ENCODE results near the gene CHRM2. TPM values are rescaled to one million over a fixed set of nuclear protein-coding genes. Genes with fewer than 3 reads are reported as not detected.
A peak's percentile ranks its signal among the peaks of the same experiment; 100 is the strongest.

Gene CHRM2
- total RNA-seq, 4 donors from 2014 or later = 6.6 to 29.5 (median 10.7) TPM

DNA sequence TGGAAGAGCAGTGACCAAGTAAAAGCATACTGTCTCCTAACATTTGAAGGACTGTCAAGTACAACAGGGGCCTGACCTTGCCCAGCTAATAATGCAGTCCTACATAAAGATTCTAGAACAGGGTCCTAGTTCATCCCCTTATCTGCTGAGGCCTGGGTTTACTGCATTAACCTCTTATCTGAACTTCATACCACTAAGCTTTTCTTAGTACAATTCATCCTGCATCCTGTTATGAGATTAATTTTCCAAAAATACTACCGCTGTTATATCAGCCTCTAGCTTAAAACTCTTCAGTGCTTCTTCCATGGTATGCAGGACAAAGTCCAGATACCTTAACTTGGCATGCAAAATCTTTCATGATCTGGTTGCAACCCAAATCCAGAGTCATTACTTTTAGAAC is 72.5 kb downstream of the CHRM2 start:
- intact Hi-C loops (cut with DNase I; ENCODE audit: low total_unique reads) = no loop called here
- no peak for TF ChIP-seq POLR2A (IDR thresholded peaks at IDR 0.05)
- no peak for TF ChIP-seq EP300 (IDR thresholded peaks at IDR 0.05; ENCODE audit: low read depth)
- TF ChIP-seq POLR2AphosphoS5 (IDR thresholded peaks at IDR 0.05) = no peak
- TF ChIP-seq, protein P1, sequence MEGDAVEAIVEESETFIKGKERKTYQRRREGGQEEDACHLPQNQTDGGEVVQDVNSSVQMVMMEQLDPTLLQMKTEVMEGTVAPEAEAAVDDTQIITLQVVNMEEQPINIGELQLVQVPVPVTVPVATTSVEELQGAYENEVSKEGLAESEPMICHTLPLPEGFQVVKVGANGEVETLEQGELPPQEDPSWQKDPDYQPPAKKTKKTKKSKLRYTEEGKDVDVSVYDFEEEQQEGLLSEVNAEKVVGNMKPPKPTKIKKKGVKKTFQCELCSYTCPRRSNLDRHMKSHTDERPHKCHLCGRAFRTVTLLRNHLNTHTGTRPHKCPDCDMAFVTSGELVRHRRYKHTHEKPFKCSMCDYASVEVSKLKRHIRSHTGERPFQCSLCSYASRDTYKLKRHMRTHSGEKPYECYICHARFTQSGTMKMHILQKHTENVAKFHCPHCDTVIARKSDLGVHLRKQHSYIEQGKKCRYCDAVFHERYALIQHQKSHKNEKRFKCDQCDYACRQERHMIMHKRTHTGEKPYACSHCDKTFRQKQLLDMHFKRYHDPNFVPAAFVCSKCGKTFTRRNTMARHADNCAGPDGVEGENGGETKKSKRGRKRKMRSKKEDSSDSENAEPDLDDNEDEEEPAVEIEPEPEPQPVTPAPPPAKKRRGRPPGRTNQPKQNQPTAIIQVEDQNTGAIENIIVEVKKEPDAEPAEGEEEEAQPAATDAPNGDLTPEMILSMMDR (IDR thresholded peaks at IDR 0.05) = no peak

DNA sequence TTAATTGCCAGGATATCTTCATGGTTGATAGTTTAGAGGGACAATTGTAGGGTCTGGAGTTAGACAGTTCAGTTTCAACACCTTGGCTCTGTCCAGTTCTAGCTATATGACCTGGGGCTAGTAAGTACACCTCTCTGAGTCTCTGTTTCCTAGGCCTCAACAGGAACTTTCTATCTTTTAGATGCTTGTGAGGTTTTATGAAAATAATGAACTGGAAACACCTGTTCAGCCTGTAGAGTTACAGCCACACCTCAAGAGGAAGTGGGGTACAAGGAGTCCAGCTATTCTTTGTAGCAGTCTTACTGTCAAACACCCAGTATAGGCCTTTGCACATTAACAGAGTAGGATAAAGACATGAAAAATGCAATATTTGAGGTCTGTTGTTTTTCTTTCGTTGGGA is 73.4 kb downstream of the CHRM2 start:
- Histone ChIP-seq H3K27ac (peak overlapping the region in 1 of 4 donors; percentile 67), H3K4me1 (peaks cover 0 to 8% (median 0%) of the 10 kb centered on the region in 4 donors), H3K27me3 (no peaks in the 10 kb centered on the region), H3K36me3 (no peaks in the 10 kb centered on the region), H3K4me3 (no peak overlapping the region), H3K9me3 (no peaks in the 10 kb centered on the region)
- in situ Hi-C loops (cut with MboI; ENCODE audit: low pct_ligation_motif_present in 1 of 4, low pct_unique_long_range_greater_than_20kb in 1 of 4, low sequenced_read_pairs in 3 of 4) = no loop called here
- DNase-seq = no peak
- WGBS, 2 donors (ENCODE audit: low coverage in 1 of 2) = 63% methylated on average over 1 of the region's 1 CpG; no CpG with 5 or more reads in 1 of the 2 donors
- intact Hi-C loops (cut with DNase I; ENCODE audit: low total_unique reads) = no loop called here
- TF ChIP-seq POLR2AphosphoS5 (IDR thresholded peaks at IDR 0.05) = no peak
- no peak for TF ChIP-seq POLR2A (IDR thresholded peaks at IDR 0.05)
- TF ChIP-seq, protein P1 (IDR thresholded peaks at IDR 0.05) = no peak
- TF ChIP-seq EP300 (IDR thresholded peaks at IDR 0.05; ENCODE audit: low read depth) = no peak

More for the DNA sequence above, 72.5 kb downstream of the CHRM2 start:
- DNase-seq = no peak
- Histone ChIP-seq H3K27ac (peak overlapping the region in 3 of 4 donors; percentile 2 to 67 (median 37)), H3K4me1 (peaks cover 0 to 8% (median 0%) of the 10 kb centered on the region in 4 donors), H3K36me3 (no peaks in the 10 kb centered on the region), H3K9me3 (no peaks in the 10 kb centered on the region), H3K27me3 (no peaks in the 10 kb centered on the region), H3K4me3 (no peak overlapping the region)
- WGBS, 2 donors (ENCODE audit: low coverage in 1 of 2) = 64 to 95% methylated on average over 1 of the region's 1 CpG
- in situ Hi-C loops (cut with MboI; ENCODE audit: low pct_ligation_motif_present in 1 of 4, low pct_unique_long_range_greater_than_20kb in 1 of 4, low sequenced_read_pairs in 3 of 4) = no loop called here

- H3K9me3 ChIP-seq = no peaks in the 10 kb centered on the region
- intact Hi-C loops (cut with DNase I; ENCODE audit: low total_unique reads) (no loop called here), in situ Hi-C loops (cut with MboI; ENCODE audit: low pct_ligation_motif_present in 1 of 4, low pct_unique_long_range_greater_than_20kb in 1 of 4, low sequenced_read_pairs in 3 of 4) (no loop called here)
- H3K36me3 ChIP-seq = no peaks in the 10 kb centered on the region
- H3K27ac ChIP-seq = peak overlapping the region in 1 of 4 donors; percentile 67
- peaks cover 0 to 8% (median 0%) of the 10 kb centered on the region in 4 donors for H3K4me1 ChIP-seq
- TF ChIP-seq POLR2AphosphoS5 (IDR thresholded peaks at IDR 0.05) = no peak
- TF ChIP-seq, protein P1 (IDR thresholded peaks at IDR 0.05) = no peak
- no peak for TF ChIP-seq EP300 (IDR thresholded peaks at IDR 0.05; ENCODE audit: low read depth)
- TF ChIP-seq POLR2A (IDR thresholded peaks at IDR 0.05) = no peak
- no peak overlapping the region for H3K4me3 ChIP-seq
- H3K27me3 ChIP-seq = no peaks in the 10 kb centered on the region
- no peak for DNase-seq
These were observed 73.9 kb downstream of the CHRM2 start for GRCh38 chr7:136942401-136942800.

DNA sequence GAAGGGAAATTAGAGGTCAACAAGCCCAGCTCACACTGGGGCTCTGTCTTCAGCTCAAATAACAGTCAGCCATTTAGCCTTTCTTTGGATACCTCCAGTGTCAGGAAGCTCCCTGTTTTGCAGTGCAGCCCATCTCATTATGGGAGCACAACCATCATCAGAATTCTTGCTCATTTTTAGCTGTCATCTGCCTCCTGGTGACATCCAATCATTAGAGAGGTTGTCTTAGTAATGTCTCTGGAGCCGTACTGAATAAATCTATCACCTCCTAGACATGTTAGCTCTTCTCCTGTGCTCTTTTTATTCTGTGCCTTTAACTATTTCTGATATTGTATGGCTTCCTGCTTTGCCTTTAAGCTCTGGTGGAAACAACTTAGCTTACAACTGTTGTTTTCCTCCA is 74.5 kb downstream of the CHRM2 start:
- 73 to 88% methylated on average over 1 of the region's 1 CpG for WGBS, 2 donors (ENCODE audit: low coverage in 1 of 2)
- DNase-seq = no peak
- no peaks in the 10 kb centered on the region for H3K9me3 ChIP-seq
- in situ Hi-C loops (cut with MboI; ENCODE audit: low pct_ligation_motif_present in 1 of 4, low pct_unique_long_range_greater_than_20kb in 1 of 4, low sequenced_read_pairs in 3 of 4) = no loop called here
- H3K27ac ChIP-seq = peak overlapping the region in 1 of 4 donors; percentile 8
- intact Hi-C loops (cut with DNase I; ENCODE audit: low total_unique reads) = no loop called here
- peaks cover 0 to 8% (median 0%) of the 10 kb centered on the region in 4 donors for H3K4me1 ChIP-seq
- H3K4me3 ChIP-seq = no peak overlapping the region
- no peaks in the 10 kb centered on the region for H3K27me3 ChIP-seq
- no peaks in the 10 kb centered on the region for H3K36me3 ChIP-seq
- no peak for TF ChIP-seq EP300 (IDR thresholded peaks at IDR 0.05; ENCODE audit: low read depth)
- TF ChIP-seq POLR2AphosphoS5 (IDR thresholded peaks at IDR 0.05) = no peak
- no peak for TF ChIP-seq POLR2A (IDR thresholded peaks at IDR 0.05)
- TF ChIP-seq, protein P1 (IDR thresholded peaks at IDR 0.05) = no peak
